Left hindlimb (tissue), 1 donor: ENCODE data around the gene BAD.
"Not testable (repeated sequence)": the region's sequence is repeated elsewhere in the genome, so short reads cannot be mapped to it uniquely, and the experiment has no call there.

Experiments
- DNase-seq: peaks from one replicate; pipeline ENCODE4 v3.0.0-alpha.2; 2018

BAD gene

DNA sequence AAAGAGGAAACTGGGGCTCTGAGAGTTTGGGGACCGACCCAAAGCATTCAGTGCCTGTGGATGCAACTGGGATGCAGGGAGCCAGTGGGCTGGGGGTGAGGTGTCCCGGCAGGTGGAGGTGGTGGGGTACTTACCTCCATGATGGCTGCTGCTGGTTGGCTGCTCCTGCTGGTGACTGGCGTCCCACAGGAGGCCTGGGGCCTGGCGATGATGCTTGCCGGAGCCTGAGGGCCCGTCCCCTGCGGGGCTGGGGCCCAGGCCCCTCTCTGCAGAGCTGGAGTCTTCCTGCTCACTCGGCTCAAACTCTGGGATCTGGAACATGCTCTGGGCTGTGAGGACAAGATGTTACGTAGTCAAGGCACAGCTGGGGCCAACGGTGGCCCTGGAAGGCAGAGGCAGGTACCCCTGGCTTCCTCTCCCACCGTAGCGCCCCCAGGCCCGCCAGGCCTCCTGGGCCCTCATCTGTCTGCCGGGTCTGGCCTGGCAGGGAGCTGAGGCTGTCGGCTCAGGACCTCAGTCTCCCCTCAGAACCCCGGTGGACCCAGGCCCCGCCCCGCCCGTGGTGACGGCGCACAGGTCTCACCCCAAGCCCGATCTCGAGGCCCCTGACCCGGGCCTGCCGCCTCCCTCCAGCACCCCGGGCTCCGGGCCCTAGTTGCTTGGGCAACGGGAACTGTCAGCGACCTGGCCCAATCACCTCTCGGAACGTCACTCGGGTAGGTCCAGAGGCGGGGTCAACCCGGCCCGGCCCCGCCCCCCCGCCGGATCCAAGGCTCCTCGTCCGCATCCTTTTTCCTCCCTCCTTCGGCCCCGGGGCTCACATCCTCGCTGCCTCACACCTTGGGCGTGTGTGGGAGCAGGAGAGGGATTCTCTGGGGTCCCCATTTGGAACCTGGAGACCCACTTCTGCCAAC, at the start of gene BAD:
Gene BAD (minus strand): TSS at position 618 of the 914 bp plus-strand sequence. CDS start 297 bp downstream, at position 321.
- peak; percentile 96 for DNase-seq

DNA sequence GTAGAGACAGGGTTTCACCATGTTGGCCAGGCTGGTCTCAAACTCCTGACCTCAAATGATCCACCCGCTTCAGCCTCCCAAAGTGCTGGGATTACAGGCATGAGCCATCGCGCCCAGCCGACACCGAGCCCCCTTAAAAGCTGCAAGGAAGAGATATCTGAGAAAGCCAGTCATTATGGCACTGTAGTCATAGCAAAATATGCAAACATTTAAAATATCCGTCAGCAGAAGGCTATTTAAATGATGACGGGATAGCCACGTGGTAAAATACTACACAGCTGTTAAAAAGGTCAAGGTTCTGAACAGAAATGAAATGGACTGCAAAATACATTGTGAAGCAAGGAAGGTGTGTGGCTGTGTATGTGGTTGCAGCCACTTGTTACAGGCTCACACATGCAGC, 49.1 kb upstream of the BAD start:
- DNase-seq: no peak

DNA sequence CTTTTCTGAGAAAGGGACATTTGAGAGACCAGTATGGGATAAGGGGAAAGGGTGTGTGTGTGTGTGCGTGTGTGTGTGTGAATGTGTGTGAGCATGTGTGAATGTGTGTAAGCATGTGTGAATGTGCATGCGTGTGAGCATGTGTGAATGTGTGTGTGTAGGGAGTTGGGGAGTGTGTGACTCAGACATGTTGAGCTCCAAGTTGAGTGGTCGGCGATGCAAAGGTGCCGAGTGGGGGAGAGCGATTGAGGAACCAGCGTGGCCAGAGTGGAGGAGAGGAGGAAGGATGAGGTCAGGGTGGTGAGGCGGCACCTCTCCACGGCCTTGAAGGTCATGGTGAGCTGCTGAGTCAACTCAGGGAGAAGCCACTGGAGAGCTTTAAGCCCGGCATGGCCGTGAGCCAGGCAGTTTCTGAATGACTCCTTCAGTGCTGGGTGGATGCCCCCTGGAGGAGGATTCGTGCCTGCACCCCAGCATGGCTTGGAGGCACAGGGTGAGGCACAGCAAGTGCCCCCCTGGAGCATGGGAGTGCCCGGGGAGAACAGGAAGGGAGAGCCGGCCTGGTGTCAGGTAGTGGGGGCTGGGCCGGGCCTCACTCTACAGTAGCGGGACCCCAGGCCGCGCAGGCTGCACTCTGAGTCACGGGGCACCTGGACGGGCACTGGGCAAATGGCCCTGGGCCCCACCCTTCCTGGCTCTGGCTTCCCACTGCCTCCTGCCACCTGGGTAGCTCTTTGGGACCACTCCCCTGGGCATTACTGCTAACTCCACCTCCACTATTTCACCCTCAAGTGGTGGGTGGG, 47.3 kb upstream of the BAD start:
- DNase-seq: no peak

DNA sequence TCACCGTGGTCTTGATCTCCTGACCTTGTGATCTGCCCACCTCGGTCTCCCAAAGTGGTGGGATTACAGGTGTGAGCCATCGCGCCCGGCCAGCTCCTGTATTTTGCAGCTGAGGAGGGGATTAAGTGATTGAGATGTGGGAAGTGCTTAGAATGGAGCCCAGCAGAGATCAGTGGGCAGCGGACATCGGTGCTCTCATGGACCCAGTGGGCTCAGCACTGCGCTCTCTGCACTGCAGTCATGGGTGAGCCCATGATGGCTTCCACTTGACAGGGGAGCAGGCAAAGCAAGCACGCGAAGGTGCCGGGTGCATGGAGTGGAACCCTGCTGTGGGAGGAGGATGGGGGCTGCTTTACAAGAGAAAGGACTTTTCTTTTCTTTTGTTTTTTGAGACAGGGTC, 46.4 kb upstream of the BAD start:
- no peak for DNase-seq

DNA sequence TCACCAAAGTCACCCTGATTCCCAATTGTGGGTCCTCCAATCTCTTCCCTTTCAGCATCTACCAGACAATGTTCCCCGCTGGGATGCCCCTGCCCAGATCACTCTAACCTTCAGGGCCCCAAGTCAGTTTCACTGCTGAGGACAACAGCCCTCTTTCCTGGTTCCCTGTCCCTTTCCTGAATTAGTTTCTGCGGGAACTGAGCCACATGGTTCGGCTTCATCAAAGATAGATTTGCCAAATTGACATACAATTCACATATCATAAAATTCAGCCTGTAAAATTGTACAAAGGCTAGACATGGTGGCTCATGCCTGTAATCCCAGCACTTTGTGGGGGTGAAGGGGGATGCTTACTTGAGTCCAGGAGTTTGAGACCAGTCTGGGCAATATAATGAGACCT, 43.5 kb upstream of the BAD start:
- DNase-seq: no peak

DNA sequence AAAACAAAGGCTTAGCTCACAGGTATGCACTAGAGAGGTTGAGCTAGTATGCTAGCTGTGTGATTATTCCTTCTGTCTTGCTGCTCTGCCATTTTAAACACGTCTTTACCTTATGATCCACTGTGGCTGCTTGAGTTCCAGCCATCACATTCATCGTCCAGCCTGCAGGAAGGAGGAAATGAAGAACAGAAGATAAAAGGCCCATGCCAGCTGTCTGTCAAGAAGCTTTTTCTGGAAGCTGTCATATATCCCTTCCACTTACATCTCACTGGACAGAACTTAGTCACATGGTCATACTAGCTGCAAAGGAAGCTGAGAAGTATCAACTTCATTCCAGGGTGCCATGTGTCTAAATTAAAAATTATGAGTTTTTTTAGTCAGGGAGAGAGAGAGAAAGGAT, 42.9 kb upstream of the BAD start:
- no peak for DNase-seq

DNA sequence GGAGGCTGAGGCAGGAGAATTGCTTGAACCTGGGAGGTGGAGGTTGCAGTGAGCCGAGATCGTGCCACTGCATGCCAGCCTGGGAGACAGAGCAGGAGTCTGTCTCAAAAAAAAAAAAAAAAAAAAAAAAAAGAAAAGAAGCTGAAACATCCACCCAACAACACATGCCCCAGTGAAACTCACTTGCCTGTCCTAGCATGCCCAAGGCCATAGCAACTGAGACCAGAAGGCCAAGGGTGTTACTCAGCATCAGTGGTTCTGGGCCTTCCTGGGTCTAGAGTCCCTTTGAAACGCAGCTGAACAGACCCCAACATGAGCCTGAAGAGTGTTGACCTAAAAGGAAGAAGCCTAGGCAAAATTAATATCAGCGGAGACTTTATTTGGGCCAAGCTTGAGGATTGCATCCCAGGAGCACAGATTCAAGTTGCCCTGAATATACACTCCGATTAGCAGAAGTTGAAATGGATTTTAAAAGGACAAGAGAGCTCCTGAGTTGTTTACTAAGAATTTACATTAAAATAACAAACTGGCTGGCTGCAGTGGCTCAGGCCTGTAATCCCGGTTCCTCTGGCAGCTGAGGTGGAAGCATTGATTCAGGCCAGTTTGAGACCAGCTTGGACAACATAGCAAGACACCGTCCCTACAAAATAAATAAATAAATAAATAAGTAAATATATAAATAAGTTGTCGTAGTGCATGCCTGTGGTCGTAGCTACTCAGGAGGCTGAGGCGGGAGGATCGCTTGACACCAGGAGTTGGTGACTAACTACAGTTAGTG, 40.4 kb upstream of the BAD start:
- DNase-seq: no peak

DNA sequence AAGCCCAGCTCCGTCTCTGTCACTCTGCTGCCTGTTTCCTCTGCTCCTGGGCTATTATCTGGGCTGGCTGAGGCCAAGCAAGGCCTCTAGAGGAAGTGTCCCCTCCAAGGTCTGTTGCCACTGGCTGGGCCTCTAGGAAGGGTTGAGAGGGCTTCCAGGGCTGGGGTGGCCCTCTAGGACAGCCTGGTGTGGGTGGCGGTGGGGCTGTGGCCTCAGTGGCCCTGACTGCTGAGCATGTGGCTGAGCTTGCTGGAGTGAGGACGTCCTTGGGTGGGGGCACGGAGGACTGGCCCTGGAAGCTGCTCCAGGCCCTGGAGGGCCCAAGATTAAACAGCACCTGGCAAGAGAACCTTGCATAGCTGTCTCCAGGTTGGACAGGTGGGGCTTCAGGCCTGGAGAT, 39.5 kb upstream of the BAD start:
- DNase-seq: not testable (repeated sequence)

DNA sequence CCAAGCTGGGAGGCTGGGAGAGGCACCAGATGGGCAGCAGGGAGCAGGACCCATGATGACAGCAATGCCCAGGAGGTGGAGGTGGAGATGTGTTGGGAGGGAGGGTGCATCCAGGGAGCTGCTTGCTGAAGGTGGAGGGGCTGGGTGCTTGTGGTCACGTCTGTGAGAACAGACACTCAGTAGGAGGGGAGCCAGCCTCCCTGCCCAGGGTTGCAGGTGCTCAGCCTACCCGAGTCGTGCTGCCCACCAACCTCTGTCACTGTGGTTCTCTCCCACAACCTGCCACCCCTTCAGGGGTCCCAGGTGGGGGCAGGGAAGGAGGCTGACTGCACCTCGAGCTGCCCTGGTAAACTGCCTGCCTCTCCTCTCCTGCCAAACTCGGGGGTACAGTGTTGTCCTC, 38.9 kb upstream of the BAD start:
- no peak for DNase-seq

DNA sequence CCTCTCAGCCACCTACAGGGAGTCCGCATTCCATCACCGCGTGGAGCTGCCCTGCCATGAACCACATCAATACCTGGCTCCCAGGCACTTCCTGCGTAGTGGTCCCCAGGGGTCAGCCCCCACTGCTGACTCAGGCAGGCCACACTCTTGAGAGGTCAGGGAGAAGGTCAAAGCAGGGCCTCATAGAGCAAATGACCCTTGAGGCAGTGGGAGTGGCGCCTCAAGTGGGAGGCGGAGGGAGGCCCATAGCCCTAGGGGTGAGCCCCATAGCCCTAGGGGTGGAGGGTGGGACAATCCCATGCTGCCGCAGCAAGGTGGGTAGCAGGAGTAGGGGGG, 38.4 kb upstream of the BAD start:
- DNase-seq: no peak

DNA sequence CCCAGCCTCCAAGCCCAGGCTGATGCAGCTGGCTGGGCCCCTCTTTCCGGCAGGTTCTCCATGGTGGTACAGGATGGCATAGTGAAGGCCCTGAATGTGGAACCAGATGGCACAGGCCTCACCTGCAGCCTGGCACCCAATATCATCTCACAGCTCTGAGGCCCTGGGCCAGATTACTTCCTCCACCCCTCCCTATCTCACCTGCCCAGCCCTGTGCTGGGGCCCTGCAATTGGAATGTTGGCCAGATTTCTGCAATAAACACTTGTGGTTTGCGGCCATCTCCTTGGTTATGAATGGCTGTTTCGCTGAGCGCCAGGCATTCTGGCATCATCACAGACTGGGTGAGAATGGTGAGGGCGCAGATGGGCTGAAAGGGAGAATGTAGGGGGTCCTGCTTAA, 37.1 kb upstream of the BAD start:
- no peak for DNase-seq

DNA sequence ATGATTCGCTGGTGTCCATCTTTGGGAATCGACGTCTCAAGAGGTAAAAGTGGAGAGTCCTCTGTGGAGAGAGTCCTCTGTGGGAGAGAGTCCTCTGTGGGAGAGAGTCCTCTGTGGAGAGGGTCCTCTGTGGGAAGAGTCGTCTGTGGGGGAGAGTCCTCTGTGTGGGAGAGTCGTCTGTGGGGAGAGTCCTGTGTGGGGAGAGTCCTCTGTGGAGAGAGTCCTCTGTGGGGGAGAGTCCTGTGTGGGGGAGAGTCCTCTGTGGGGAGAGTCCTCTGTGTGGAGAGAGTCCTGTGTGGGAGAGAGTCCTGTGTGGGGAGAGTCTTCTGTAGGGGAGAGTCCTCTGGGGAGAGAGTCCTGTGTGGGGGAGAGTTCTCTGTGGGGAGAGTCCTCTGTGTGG, 36.6 kb upstream of the BAD start:
- no peak for DNase-seq

DNA sequence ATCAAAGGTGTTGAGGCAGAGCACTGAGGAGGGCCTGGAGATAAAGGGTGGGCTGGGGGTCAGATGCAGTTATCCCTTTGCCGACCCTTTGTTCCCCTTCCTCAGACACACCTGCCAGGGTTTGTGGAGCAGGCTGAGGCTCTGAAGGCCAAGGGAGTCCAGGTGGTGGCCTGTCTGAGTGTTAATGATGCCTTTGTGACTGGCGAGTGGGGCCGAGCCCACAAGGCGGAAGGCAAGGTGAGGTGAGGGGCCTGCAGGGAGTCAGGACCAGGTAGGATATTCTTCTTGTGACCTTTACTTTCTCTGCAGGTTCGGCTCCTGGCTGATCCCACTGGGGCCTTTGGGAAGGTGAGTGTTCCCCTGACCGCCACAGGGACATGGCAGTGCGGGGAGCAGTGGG, 36.1 kb upstream of the BAD start:
- DNase-seq: no peak

DNA sequence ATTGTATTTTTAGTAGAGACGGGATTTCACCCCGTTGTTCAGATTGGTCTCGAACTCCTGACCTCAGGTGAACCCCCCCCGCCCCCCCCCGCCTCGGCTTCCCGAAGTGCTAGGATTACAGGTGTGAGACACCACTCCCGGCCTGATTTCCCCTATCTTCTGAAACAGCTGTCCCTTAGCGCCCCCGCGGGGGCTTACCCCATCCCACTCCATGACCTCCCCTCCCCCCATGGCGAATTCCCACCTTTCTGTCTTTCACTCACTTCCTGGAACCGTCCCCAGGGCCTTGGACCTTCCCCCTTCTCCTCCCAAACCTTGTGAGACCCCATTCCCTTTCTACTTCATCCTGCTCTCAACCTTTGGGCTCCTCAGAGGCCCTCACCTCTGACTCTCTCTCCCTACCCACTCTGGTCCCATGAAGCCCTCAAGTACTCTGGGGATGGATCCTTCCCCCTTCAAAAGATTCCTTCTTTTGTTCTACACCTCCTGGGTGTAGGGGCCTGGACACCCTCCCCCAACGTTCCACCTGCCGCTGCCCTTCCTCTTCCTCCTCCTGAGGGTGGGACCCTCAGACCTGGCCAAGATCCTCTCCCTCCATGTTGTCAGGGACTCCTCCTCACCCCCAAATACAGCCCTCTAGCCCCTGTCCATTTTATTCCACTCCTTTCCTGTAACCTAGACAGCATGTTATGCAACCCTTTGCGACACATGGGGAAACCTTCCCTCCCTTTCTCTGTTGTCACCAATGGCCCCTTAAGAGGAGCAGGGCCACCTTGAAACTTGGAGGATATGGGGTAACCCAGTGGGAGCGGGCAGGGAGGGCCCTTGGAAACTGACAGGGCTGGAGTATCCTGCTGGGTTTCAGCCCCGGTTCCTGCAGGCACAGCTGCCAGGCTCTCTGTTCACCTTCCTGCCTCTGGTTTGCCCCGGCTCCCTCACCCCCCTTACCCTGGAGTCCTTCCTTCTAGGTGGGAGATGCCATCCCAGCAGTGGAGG, 34.6 kb upstream of the BAD start:
- DNase-seq: no peak

DNA sequence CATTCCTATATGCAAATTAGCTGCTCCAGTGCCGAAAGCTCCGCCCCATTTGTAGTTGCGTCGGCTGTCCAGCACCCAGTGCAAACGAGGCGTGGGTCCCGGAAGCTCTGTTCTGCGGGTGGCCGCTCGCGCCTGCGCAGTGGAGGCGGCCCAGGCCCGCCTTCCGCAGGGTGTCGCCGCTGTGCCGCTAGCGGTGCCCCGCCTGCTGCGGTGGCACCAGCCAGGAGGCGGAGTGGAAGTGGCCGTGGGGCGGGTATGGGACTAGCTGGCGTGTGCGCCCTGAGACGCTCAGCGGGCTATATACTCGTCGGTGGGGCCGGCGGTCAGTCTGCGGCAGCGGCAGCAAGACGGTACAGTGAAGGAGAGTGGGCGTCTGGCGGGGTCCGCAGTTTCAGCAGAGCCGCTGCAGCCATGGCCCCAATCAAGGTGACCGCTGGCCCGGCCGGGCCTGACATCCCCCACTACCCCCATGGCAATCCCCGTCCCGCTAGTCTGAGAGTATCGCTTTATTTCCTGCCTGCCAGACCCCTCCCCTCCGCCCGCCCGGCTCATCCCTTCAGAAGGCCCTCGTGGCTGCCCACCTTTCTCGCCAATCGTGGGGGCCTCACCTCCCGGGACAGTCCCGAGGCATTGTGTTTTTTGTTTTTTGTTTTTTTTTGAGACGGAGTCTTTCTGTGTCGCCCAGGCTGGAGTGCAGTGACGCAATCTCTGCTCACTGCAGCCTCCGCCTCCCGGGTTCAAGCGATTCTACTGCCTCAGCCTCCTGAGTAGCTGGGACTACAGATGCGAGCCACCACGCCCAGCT, 33.7 kb upstream of the BAD start, which contains the start of gene PRDX5:
Gene PRDX5 (plus strand): TSS at position 161 of the 805 bp plus-strand sequence. CDS start 95 bp downstream, at position 256.
- peak; percentile 98 for DNase-seq

DNA sequence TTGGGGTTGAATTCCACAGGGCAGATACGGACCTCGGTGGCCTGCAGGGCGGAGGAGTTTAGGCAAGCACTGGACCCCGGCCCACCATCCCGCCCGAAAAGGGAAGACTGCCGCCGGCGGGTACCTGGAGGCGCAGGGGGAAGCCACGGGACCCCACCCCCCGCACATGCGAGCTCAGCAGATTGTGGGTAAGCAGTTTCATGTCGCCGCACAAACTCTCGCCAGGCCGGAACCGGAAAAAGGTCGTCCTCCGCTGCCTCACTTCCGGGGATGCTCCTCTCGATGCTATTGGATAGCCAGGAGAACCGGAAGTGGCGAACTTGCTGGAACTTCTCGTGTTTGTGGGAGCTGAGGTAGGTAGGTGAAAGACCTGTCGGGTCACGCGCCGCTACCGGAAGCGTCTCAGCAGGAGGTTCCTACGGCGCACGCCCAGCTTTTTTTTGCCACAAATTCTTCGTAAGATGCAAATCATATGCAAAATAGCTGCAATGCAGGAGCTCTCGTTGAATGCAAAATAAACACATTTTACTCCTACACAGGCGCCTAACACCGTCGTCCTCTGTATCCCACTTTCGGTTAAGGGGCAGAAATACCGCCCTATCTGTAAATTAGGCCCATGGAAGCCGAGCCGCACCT, 33.0 kb upstream of the BAD start, which contains the start of gene TRMT112:
Gene TRMT112 (minus strand): TSS at position 235 of the 636 bp plus-strand sequence. CDS start 33 bp downstream, at position 202.
- DNase-seq: peak; percentile 97

DNA sequence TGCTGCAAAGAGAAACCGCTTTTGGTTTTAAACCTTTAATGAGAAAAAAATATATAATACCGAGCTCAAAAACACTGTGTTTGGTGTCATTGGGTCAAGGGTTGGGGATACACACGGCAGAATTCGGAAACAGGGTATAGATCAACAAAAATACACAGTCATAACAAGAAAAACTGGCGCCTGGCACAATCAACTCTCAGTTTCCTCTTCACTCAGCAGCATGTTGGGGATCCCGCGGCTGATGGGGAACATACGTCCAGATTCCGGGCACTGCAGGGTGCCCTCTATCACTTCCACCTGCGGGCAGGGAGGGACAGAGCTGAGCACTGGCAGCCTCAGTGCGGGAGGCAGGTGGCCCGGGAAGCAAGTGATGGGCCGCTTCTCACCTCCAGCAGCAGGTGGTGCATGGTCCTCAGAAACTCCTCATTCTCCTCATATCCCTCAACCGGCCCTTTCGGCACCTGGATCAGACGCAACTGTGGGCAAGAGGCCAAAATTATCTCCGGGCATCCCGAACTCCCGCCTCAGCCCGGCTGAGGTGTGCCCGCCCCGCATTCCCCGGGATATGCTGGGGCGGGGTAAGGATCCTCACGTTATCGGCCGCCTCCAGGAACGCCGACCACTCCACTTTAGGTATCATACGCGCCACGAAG, 32.3 kb upstream of the BAD start:
- DNase-seq: no peak

DNA sequence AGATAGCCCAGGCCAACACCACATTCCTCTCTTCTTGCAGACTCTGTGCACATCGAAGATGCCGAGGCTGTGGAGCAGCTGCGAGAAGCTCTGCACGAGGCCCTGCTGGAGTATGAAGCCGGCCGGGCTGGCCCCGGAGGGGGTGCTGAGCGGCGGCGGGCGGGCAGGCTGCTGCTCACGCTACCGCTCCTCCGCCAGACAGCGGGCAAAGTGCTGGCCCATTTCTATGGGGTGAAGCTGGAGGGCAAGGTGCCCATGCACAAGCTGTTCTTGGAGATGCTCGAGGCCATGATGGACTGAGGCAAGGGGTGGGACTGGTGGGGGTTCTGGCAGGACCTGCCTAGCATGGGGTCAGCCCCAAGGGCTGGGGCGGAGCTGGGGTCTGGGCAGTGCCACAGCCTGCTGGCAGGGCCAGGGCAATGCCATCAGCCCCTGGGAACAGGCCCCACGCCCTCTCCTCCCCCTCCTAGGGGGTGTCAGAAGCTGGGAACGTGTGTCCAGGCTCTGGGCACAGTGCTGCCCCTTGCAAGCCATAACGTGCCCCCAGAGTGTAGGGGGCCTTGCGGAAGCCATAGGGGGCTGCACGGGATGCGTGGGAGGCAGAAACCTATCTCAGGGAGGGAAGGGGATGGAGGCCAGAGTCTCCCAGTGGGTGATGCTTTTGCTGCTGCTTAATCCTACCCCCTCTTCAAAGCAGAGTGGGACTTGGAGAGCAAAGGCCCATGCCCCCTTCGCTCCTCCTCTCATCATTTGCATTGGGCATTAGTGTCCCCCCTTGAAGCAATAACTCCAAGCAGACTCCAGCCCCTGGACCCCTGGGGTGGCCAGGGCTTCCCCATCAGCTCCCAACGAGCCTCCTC, 31.4 kb upstream of the BAD start:
- not testable (repeated sequence) for DNase-seq
